ENCODE measurements around the gene MRPL23. TPM values are rescaled to one million over a fixed set of nuclear protein-coding genes. Genes with fewer than 3 reads are reported as not detected.

Gene MRPL23
- total and polyA plus RNA-seq, 2 of the 8 experiments (the other 6 are each of a cell fraction or from before 2014, with no cell fraction given): 86.4 to 244 TPM

GRCh38 chr11:1953489-1954266 is 6.5 kb downstream of the MRPL23 start:
- no peak overlapping the region for H3K23ac ChIP-seq (ENCODE audit: insufficient read length)
- H3K14ac ChIP-seq (ENCODE audit: insufficient read length): no peak overlapping the region
- ChIA-PET CTCF (ENCODE audit: partially characterized antibody) (interaction anchor here (0.9 to 18.8 kb wide), 14 partner anchors 14 to 314 kb away, joined by 3 to 416 read pairs (median 3); partner anchors contain the start of genes H19 and INS), POLR2A (ENCODE audit: partially characterized antibody) (no interaction called here)
- no peak overlapping the region for H2AK5ac ChIP-seq (ENCODE audit: low read depth, low read length)
- H4K20me1 ChIP-seq (replicated peaks in 1 of 2; ENCODE audit: control insufficient read depth in 1 of 2, insufficient read depth in 2 of 2, low read length in 2 of 2): no peaks in the 10 kb centered on the region
- H3K4me1 ChIP-seq (replicated peaks in 1 of 4; ENCODE audit: control insufficient read depth in 3 of 4, insufficient read depth in 4 of 4, low read length in 3 of 4): no peaks in the 10 kb centered on the region
- no peak overlapping the region for H2BK12ac ChIP-seq (ENCODE audit: low read depth, low read length)
- no peak overlapping the region for H3K56ac ChIP-seq (replicated peaks; ENCODE audit: insufficient read length, low read depth, low read length)
- H4K91ac ChIP-seq (replicated peaks; ENCODE audit: insufficient read length, low read length): no peak overlapping the region
- no peaks in the 10 kb centered on the region for H3K23me2 ChIP-seq (ENCODE audit: low read depth, low read length)
- no peak overlapping the region for H3K4me2 ChIP-seq (ENCODE audit: insufficient read depth in 1 of 2, low read depth in 2 of 2, low read length in 2 of 2)
- H2AFZ ChIP-seq (ENCODE audit: low read length): no peak overlapping the region
- no peak overlapping the region for H3K27ac ChIP-seq (ENCODE audit: low read depth, low read length)
- no peak overlapping the region for H4K5ac ChIP-seq (ENCODE audit: insufficient read length, low read depth, low read length)
- no peaks in the 10 kb centered on the region for H3K79me1 ChIP-seq (ENCODE audit: low read depth, low read length)
- WGBS, 2 experiments (ENCODE audit: extremely low coverage in 1 of 2, insufficient coverage in 1 of 2, insufficient read length in 1 of 2, insufficient replicate concordance in 2 of 2, low coverage in 1 of 2, low lambda C conversion rate in 2 of 2, missing lambda C conversion rate in 1 of 2): 64% methylated on average over 3 of the region's 23 CpGs; no CpG with 5 or more reads in 1 of the 2 experiments
- H4K8ac ChIP-seq (ENCODE audit: extremely low read depth, insufficient read depth, low read length): no peak overlapping the region
- no peaks in the 10 kb centered on the region for H3K79me2 ChIP-seq (ENCODE audit: control insufficient read depth in 1 of 2, insufficient read depth in 2 of 2, low read length in 2 of 2)
- H3K9me3 ChIP-seq (ENCODE audit: insufficient read depth in 2 of 2, low read depth in 1 of 2, low read length in 1 of 2): no peaks in the 10 kb centered on the region
- no peak overlapping the region for H2BK20ac ChIP-seq (ENCODE audit: low read length)
- no peak overlapping the region for H3K4me3 ChIP-seq (ENCODE audit: extremely low read depth in 1 of 4, insufficient read depth in 2 of 4, low read depth in 3 of 4, low read length in 4 of 4)
- H2BK5ac ChIP-seq (ENCODE audit: low read depth, low read length): no peak overlapping the region
- no peaks in the 10 kb centered on the region for H3K36me3 ChIP-seq (ENCODE audit: control insufficient read depth in 2 of 4, insufficient read depth in 4 of 4, low read length in 3 of 4)
- FAIRE-seq: no peak
- DNase-seq (ENCODE audit: low read depth in 1 of 2, low spot score in 2 of 2): no peak
- H3K4ac ChIP-seq (replicated peaks; ENCODE audit: insufficient read length, low read depth, low read length): no peak overlapping the region
- no peak overlapping the region for H3K9ac ChIP-seq (replicated peaks in 1 of 4; ENCODE audit: extremely low read depth in 1 of 4, low read depth in 3 of 4, low read length in 3 of 4)
- H3K27me3 ChIP-seq (replicated peaks in 1 of 4; ENCODE audit: control insufficient read depth in 3 of 4, extremely low read depth in 1 of 4, insufficient read depth in 3 of 4, low read length in 3 of 4): no peaks in the 10 kb centered on the region
- H2BK15ac ChIP-seq (ENCODE audit: low read length): no peak overlapping the region
- no peak overlapping the region for H3K18ac ChIP-seq (ENCODE audit: extremely low read depth, low read length)
- no peak overlapping the region for H2BK120ac ChIP-seq (replicated peaks; ENCODE audit: low read depth, low read length)
- no peak for TF ChIP-seq KDM1A (IDR thresholded peaks at IDR 0.05; ENCODE audit: borderline replicate concordance, low read length)
- TF ChIP-seq GABPA (IDR thresholded peaks at IDR 0.05; ENCODE audit: borderline replicate concordance, insufficient read depth, low read length): no peak

All from H1 (cell line).